HepG2 (cell line): ENCODE results near the gene SPINDOC.

ENCODE experiments used
- ATF6 ChIP-seq: sonication (generic); formaldehyde crosslinking; conservative IDR thresholded peaks from 2 replicates; pipeline ENCODE4 v1.4.0; 2020; ENCODE audit warnings: missing genetic modification reagents
- CTCF ChIP-seq: sonication (generic); formaldehyde crosslinking; IDR thresholded peaks from 2 replicates; pipeline ENCODE4 v1.5.0; 2020; ENCODE audit warnings: mild to moderate bottlenecking, missing genetic modification reagents, moderate library complexity
- KDM5B ChIP-seq: sonication (generic); formaldehyde crosslinking; IDR thresholded peaks from 2 replicates; pipeline ENCODE4 v1.4.0; 2020; ENCODE audit warnings: missing genetic modification reagents, mild to moderate bottlenecking, borderline replicate concordance
- KLF16 ChIP-seq, 2 experiments: sonication (generic) in 1 of 2; formaldehyde crosslinking in 1 of 2; IDR thresholded peaks; 2 replicates each; pipeline versions ENCODE4 v1.6.1 to v1.8.0; 2016 to 2023; ENCODE audit warnings: missing genetic modification reagents in 2 of 2, missing compliant biosample characterization in 1 of 2
- LBX2 ChIP-seq: sonication (generic); formaldehyde crosslinking; IDR thresholded peaks from 2 replicates; pipeline ENCODE4 v1.5.0; 2020; ENCODE audit warnings: missing genetic modification reagents, mild to moderate bottlenecking, borderline replicate concordance
- SOX6 ChIP-seq, 2 experiments: fragments of 450-650 bp in 1 of 2; sonication (generic) in 1 of 2; formaldehyde crosslinking in 1 of 2; IDR thresholded peaks; 2 replicates each; pipeline versions ENCODE4 v1.4.0 to v1.6.1; 2017 to 2020; ENCODE audit warnings: antibody characterized with exemption in 1 of 2, mild to moderate bottlenecking in 1 of 2, missing genetic modification reagents in 1 of 2
- TEAD2 ChIP-seq: sonication (generic); formaldehyde crosslinking; IDR thresholded peaks from 2 replicates; pipeline ENCODE4 v1.9.0; 2021; ENCODE audit warnings: missing genetic modification reagents
- ZNF274 ChIP-seq: sonication (generic); formaldehyde crosslinking; IDR thresholded peaks from 2 replicates; pipeline ENCODE4 v1.5.1; 2020; ENCODE audit warnings: mild to moderate bottlenecking, missing genetic modification reagents
- ZNF354B ChIP-seq: sonication (generic); formaldehyde crosslinking; IDR thresholded peaks from 2 replicates; pipeline ENCODE4 v1.8.0; 2022; ENCODE audit warnings: mild to moderate bottlenecking, missing genetic modification reagents
- TF ChIP-seq, protein P1 (sequence below), 2 experiments: IDR thresholded peaks; 2 replicates each; pipeline ENCODE4 v1.6.1; 2011 to 2012; ENCODE audit warnings: low read length in 2 of 2, borderline replicate concordance in 1 of 2, low read depth in 1 of 2, mild to moderate bottlenecking in 1 of 2, moderate library complexity in 1 of 2

GRCh38 chr11:63775191-63775590, 38.1 kb upstream of the SPINDOC start:
- no peak for TF ChIP-seq ATF6 (CRISPR knock-in tag)
- no peak for TF ChIP-seq TEAD2 (CRISPR knock-in tag)
- TF ChIP-seq CTCF = no peak
- no peak for TF ChIP-seq KDM5B (CRISPR knock-in tag)
- TF ChIP-seq SOX6 (IDR thresholded peaks at IDR 0.05) = no peak
- no peak for TF ChIP-seq SOX6 (CRISPR knock-in tag; IDR thresholded peaks at IDR 0.05)
- no peak for TF ChIP-seq LBX2
- no peak for TF ChIP-seq KLF16 (CRISPR knock-in tag; IDR thresholded peaks at IDR 0.05)
- TF ChIP-seq, protein P1, sequence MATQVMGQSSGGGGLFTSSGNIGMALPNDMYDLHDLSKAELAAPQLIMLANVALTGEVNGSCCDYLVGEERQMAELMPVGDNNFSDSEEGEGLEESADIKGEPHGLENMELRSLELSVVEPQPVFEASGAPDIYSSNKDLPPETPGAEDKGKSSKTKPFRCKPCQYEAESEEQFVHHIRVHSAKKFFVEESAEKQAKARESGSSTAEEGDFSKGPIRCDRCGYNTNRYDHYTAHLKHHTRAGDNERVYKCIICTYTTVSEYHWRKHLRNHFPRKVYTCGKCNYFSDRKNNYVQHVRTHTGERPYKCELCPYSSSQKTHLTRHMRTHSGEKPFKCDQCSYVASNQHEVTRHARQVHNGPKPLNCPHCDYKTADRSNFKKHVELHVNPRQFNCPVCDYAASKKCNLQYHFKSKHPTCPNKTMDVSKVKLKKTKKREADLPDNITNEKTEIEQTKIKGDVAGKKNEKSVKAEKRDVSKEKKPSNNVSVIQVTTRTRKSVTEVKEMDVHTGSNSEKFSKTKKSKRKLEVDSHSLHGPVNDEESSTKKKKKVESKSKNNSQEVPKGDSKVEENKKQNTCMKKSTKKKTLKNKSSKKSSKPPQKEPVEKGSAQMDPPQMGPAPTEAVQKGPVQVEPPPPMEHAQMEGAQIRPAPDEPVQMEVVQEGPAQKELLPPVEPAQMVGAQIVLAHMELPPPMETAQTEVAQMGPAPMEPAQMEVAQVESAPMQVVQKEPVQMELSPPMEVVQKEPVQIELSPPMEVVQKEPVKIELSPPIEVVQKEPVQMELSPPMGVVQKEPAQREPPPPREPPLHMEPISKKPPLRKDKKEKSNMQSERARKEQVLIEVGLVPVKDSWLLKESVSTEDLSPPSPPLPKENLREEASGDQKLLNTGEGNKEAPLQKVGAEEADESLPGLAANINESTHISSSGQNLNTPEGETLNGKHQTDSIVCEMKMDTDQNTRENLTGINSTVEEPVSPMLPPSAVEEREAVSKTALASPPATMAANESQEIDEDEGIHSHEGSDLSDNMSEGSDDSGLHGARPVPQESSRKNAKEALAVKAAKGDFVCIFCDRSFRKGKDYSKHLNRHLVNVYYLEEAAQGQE (IDR thresholded peaks at IDR 0.05; ENCODE audit: borderline replicate concordance in 1 of 2, low read depth in 1 of 2, low read length in 2 of 2) = no peak
- TF ChIP-seq ZNF354B (CRISPR knock-in tag) = no peak
- no peak for TF ChIP-seq ZNF274 (CRISPR knock-in tag)
